BJ (cell line): Measurements from ENCODE around the gene GNPTAB. TPM values are rescaled to one million over a fixed set of nuclear protein-coding genes. Genes with fewer than 3 reads are reported as not detected.

Source experiments
- CTCF ChIA-PET: fragments of 350-600 bp; formaldehyde crosslinking; extraction: SDS; loops from one replicate; lab custom pipeline; 2021; ENCODE audit warnings: antibody characterized with exemption, inconsistent platforms; lab: Yijun Ruan, JAX
- POLR2A ChIA-PET: fragments of 300-600 bp; sonication (Branson Sonifier 250); formaldehyde crosslinking; extraction: SDS; loops from one replicate; lab custom pipeline; 2021; ENCODE audit warnings: antibody characterized with exemption; lab: Charles Lee
- DNase-seq: peaks from one replicate; pipeline ENCODE4 v3.0.0-alpha.2; 2011; ENCODE audit warnings: low read depth
- H3K27me3 ChIP-seq: 2 replicates; pipeline ENCODE4 v1.6.0; 2011; ENCODE audit warnings: low read length; ENCODE audit not compliant: control insufficient read depth, insufficient read depth
- H3K36me3 ChIP-seq: 2 replicates; pipeline ENCODE4 v1.5.1; 2011; ENCODE audit warnings: low read length; ENCODE audit not compliant: control insufficient read depth, insufficient read depth
- H3K4me3 ChIP-seq: 2 replicates; pipeline ENCODE4 v1.5.1; 2011; ENCODE audit warnings: low read depth, mild to moderate bottlenecking, control low read depth, low read length
- polyA plus RNA-seq: library from polyadenylated mRNA; depleted of rRNA; stranded (reverse); fragments of >200 nt; gene quantifications from 2 replicates; pipeline ENCODE4 v1.2.3, GENCODE V29; 2011
- TF ChIP-seq, protein P1 (sequence below): IDR thresholded peaks from 2 replicates; pipeline ENCODE4 v1.5.1; 2011; ENCODE audit warnings: low read depth, mild to moderate bottlenecking, control low read depth, inconsistent platforms, low read length, moderate library complexity; ENCODE audit not compliant: insufficient read depth

GNPTAB gene
- polyA plus RNA-seq, 1 experiment: 20.5 TPM

DNA sequence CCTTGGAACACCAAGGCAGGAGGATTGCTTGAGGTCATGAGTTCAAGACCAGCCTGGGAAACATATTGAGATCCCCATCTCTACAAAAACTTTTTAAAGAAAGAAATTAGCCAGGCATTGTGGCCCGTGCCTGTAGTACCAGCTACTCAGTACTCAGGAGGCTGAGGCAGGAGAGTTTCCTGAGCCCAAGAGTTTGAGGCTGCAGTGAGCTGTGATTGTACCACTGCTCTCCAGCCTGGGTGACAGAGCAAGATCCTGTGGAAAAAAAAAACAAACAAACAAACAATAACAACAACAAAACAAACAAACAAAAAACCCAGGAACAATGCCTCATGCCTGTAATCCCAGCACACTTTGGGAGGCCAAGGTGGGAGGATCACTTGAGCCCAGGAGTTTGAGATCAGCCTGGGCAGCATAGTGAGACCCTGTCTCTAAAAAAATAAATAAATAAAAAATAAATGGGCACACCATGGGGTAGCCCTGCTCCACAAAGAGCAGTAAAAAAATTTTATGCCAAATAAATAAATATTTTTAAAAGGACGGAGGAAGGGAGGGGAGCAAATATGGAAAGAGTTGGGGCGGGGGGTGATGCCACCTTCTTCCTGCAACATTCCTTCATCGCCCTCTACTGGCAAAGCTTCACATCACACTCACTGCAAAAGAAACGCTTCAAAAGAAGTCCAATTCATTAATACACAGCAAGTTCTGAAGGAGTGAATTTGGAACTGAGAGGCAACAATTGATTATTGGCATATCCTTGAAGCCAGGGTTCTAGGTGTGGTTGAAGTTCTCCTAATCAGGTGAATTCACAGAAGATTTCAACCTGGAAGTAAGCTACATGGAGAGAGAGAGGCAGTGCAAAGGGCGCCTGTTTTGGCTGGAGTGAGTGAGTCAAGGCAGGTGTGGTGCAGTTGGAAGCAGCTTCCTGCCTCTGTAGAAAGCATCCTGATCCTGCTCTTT lies 8.8 kb upstream of the GNPTAB start:
- POLR2A ChIA-PET: interaction anchor here (0.7 kb wide), 1 partner anchor 193 kb away, joined by 20 read pairs; no protein-coding TSS in a partner anchor
- TF ChIP-seq, protein P1, sequence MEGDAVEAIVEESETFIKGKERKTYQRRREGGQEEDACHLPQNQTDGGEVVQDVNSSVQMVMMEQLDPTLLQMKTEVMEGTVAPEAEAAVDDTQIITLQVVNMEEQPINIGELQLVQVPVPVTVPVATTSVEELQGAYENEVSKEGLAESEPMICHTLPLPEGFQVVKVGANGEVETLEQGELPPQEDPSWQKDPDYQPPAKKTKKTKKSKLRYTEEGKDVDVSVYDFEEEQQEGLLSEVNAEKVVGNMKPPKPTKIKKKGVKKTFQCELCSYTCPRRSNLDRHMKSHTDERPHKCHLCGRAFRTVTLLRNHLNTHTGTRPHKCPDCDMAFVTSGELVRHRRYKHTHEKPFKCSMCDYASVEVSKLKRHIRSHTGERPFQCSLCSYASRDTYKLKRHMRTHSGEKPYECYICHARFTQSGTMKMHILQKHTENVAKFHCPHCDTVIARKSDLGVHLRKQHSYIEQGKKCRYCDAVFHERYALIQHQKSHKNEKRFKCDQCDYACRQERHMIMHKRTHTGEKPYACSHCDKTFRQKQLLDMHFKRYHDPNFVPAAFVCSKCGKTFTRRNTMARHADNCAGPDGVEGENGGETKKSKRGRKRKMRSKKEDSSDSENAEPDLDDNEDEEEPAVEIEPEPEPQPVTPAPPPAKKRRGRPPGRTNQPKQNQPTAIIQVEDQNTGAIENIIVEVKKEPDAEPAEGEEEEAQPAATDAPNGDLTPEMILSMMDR: peak; percentile 86
- no peaks in the 10 kb centered on the region for H3K36me3 ChIP-seq

DNA sequence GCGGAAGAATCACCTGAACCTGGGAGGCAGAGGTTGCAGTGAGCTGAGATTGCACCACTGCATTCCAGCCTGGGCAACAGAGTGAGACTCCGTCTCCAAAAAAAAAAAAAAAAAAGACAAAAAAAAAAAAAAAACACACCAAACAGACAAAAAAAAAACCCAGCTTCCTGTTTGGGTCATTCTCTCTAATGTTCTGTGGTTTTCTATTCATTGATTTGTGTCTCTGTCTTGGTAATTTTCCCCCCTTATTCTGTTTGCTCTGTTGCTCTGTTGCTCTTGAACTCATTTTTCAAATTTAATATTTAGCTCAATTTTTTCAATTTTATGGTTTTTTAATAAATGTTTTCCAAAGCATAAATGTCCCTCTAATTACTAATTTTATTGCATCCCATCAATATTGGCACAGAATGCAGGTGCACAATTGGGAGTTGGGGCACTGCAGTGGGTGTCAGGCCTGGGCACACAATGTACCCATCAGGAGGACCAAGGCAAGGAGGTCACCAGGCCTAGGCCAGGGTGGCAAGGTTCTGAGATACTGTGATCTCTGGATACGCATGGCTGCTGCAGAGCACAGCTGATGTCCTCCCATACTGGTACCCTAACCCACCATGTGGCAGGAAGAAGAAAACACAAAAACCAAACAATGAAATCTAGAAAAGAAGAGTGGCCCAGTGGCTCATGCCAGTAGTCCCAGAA lies 8.0 kb upstream of the GNPTAB start:
- POLR2A ChIA-PET: interaction anchor here (0.7 kb wide), 1 partner anchor 192 kb away, joined by 20 read pairs; no protein-coding TSS in a partner anchor
- no peaks in the 10 kb centered on the region for H3K36me3 ChIP-seq
- no peak overlapping the region for H3K4me3 ChIP-seq
- TF ChIP-seq, protein P1: no peak
- DNase-seq: no peak
- CTCF ChIA-PET: interaction anchor here (0.9 to 4.4 kb wide), 12 partner anchors 9 to 69 kb away, joined by 3 to 39 read pairs (median 6); partner anchors contain the start of gene GNPTAB
- H3K27me3 ChIP-seq: no peaks in the 10 kb centered on the region

More for the DNA sequence above, 8.8 kb upstream of the GNPTAB start:
- Histone ChIP-seq H3K4me3 (no peak overlapping the region), H3K27me3 (no peaks in the 10 kb centered on the region)
- no peak for DNase-seq
- CTCF ChIA-PET: interaction anchor here (0.7 to 4.4 kb wide), 28 partner anchors 8 to 431 kb away, joined by 3 to 39 read pairs (median 4); partner anchors contain the start of genes DRAM1 and GNPTAB

DNA sequence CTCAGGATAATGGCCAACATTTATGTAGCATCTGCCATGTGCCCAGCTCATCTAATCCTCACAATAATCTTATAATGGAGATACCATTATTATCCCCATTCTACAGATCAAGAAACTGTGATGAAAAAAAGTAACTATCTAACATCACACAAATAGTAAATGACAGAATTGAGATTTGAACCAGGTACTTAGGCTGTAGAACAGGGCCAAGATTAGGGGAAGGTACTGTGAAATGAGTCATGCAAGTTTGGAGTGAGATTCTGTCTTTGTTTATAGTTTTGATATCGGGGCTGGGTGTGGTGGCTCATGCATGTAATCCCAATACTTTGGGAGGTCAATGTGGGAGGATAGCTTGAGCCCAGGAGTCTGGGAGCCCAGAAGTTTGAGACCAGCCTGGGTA lies 1.3 kb upstream of the GNPTAB start:
- TF ChIP-seq, protein P1: no peak
- DNase-seq: no peak
- ChIA-PET POLR2A (interaction anchor here (0.9 kb wide), 1 partner anchor 460 kb away, joined by 3 read pairs; no protein-coding TSS in a partner anchor), CTCF (interaction anchor here (1.3 to 4.8 kb wide), 8 partner anchors 9 to 59 kb away, joined by 3 to 39 read pairs (median 16); no protein-coding TSS in a partner anchor)
- Histone ChIP-seq H3K4me3 (no peak overlapping the region), H3K27me3 (no peaks in the 10 kb centered on the region), H3K36me3 (no peaks in the 10 kb centered on the region)

DNA sequence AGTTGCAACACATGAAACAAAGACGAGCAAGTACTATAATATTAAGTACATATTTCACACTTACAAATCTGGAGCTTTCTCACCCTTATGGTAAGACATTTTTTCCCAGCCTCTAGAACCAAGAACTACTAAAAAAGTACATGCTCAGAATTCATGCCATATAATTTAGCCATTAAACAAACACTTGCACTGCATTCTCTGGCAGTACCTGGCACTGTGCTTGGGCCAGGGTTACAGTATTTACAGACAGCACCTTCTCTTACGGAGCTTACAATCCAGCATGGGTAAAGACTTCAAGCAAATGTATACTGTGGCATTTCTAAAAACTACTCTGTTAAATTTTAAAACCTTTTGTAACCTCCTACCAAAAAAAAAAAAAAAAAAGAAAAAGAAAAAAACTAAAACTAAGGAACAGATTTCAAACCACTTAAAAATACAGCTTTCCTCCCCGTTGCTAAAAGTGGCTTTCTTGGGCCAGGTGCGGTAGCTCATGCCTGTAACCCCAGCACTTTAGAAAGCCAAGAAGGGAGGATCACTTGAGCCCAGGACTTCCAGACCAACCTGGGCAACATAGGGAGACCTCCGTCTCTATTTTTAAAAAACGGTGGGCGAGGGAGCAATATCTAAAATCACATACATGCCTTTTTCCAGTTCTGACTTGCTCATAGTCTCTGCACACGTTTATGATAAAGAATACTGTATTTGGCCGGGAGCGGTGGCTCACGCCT lies 956 bp downstream of the GNPTAB start:
- CTCF ChIA-PET: interaction anchor here (0.7 to 4.8 kb wide), 21 partner anchors 10 to 850 kb away, joined by 3 to 39 read pairs (median 4); no protein-coding TSS in a partner anchor
- no peak for DNase-seq
- H3K36me3 ChIP-seq: no peaks in the 10 kb centered on the region
- TF ChIP-seq, protein P1: no peak
- POLR2A ChIA-PET: interaction anchor here (0.6 kb wide), 1 partner anchor 934 kb away, joined by 3 read pairs; no protein-coding TSS in a partner anchor
- H3K27me3 ChIP-seq: no peaks in the 10 kb centered on the region
- H3K4me3 ChIP-seq: peak overlapping the region; percentile 97
